HG03354 (cell line): ENCODE data around the gene LRTM2.

Source experiments
- ATAC-seq: cut with Tn5 transposase; IDR thresholded peaks from one replicate; pipeline ENCODE4 v1.9.1; 2021; ENCODE audit warnings: mild to moderate bottlenecking; ENCODE audit not compliant: unreplicated experiment, poor library complexity, severe bottlenecking

Gene LRTM2

DNA sequence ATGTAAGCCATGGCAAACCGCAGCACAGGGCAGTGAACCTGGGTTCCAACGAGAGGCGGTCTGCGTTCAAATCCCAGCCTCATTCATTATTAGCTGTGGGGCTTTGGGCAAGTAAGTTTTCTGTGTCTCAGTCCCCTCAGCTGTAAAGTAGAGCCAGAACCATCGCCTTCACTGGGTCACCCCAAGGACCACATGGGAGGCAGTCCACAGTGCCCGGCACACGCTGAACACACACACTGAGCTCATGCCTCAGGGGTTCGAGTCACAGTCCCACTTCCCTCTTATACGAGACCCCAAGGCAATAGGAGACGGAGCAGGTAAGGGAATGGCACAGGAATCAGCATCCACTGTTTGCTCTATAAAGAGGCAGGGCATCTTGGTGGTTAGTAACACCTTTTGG is 19.1 kb downstream of the LRTM2 start:
- no peak for ATAC-seq

GRCh38 chr12:1839956-1840951 is 19.9 kb downstream of the LRTM2 start:
- ATAC-seq, result no peak

- no peak for ATAC-seq
Observed at GRCh38 chr12:1840981-1841425, 20.6 kb downstream of the LRTM2 start.

- no peak for ATAC-seq
Observed at GRCh38 chr12:1841586-1842182, 21.3 kb downstream of the LRTM2 start.

GRCh38 chr12:1842183-1842904 is 22.0 kb downstream of the LRTM2 start:
- no peak for ATAC-seq

GRCh38 chr12:1842905-1843640 is 22.7 kb downstream of the LRTM2 start:
- no peak for ATAC-seq

DNA sequence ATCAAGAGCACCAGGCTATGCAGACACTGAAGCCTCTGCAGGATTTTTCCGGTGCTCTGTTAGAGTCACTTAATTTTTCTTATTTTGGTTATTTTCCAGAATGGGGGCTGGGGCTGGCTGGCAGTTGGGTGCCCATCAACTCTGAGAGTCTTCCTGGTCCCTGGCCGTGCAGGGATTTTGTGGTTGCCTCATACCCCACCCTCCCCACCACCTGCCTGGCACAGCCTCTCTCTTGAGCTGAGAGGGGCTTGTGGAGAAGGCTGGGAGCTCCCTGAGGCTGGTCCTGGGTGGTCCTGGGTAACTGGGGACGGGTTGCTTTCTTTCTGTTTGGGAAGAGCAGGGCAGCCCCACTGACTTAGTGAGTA is 23.3 kb downstream of the LRTM2 start:
- no peak for ATAC-seq

- ATAC-seq, result no peak
Observed at GRCh38 chr12:1844223-1844622, 23.9 kb downstream of the LRTM2 start.

- no peak for ATAC-seq
Observed at GRCh38 chr12:1844661-1845409, 24.5 kb downstream of the LRTM2 start.

GRCh38 chr12:1845427-1845826 is 25.1 kb downstream of the LRTM2 start:
- ATAC-seq, result no peak

GRCh38 chr12:1845886-1846285 is 25.5 kb downstream of the LRTM2 start:
- no peak for ATAC-seq

DNA sequence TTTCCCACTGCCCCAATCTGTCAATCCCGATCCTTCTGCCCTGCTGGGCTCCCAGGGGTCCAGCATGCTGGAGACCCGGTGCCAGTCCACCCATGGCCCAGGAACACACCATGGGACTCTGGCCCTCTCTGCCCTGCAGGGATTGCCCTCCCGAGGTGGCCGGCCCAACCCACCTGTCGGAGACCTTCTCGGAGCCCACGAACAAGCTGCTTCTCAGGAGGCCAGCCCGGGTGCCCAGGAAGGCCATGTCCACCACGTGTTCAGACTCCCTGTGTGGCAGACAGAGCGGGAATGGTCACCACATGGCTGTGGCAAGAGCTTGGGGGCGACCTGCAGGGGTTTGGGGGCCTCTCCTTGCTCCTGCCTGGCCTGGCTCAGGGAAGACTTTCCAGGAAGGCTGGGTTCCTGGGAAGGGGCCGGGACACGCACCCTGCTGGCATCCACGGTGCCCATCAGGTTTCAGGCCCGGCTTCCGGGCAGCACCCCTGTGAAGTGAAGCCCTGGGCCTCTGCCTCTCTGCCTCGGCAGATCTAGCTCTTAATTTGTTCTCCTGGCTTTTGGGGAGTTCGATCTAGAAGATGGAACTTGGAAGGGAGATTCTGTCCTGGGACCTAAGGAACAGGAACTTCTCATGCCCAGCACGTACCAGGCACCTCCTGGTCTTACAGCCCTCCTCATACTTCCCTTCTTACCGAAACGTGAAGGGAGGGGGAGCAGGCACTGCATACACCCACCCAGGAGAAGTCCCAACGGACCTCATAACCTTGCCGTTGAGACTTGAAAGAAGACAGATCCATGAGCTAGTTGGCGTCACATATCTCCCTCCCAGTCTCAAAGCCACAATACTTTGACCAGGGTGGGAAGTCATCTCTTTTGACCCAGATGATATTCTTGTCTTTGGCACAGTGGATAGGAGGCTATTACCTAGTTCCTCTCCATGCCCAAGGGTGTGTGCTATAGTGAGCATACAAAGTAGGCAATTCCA is 26.3 kb downstream of the LRTM2 start:
- no peak for ATAC-seq

DNA sequence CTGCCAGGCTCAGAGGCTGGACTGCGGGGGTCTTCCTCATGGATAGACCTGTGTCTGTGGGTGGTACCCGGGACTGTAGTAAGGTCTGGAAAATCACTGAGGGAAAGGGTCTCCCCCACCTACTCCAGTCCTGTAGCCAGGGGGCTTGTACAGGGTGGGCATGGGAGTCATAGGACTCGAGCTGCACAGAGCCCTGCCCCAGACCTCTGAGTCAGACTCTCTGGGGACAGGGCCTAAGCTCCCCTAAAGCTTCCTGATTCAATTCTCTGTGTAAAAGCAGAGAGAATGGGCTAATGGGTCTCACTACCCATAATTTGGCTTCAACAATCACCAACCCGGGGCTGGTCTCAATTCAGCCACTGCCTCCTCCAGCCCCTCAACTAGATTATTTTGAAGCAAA is 27.0 kb downstream of the LRTM2 start:
- ATAC-seq, result no peak

GRCh38 chr12:1848146-1848545 is 27.8 kb downstream of the LRTM2 start:
- no peak for ATAC-seq

GRCh38 chr12:1848745-1849144 is 28.4 kb downstream of the LRTM2 start:
- no peak for ATAC-seq

GRCh38 chr12:1851151-1851701 is 30.9 kb downstream of the LRTM2 start:
- ATAC-seq, result no peak

DNA sequence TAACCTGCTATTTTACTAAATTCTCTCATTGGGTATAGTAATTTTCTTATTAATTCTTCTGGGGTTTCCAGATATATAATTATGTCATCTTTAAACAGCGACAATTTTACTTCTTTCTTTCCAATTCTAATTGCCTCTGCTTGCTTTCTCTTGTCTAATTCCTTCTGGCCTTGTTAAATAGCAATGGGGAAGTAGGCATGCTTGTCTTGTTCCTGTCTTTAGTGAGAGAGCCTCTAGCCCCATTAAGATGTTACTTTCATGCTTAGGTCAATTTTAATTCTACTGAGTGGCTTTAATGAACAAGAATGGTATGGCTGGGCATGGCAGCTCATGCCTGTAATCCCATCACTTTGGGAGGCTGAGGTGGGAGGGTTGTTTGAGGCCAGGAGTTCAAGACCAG is 31.7 kb downstream of the LRTM2 start:
- ATAC-seq, result no peak

- no peak for ATAC-seq
Observed at GRCh38 chr12:1853716-1854115, 33.4 kb downstream of the LRTM2 start.
